HG02885 (cell line): Measurements from ENCODE around the gene TGFBR3.
A peak's percentile ranks its signal among the peaks of the same experiment; 100 is the strongest.

ENCODE experiments used
- ATAC-seq: cut with Tn5 transposase; IDR thresholded peaks from one replicate; pipeline ENCODE4 v1.9.1; 2021; ENCODE audit warnings: mild to moderate bottlenecking; ENCODE audit not compliant: unreplicated experiment, poor library complexity

Gene TGFBR3

GRCh38 chr1:91765293-91765692, 120.7 kb downstream of the TGFBR3 start:
- ATAC-seq = no peak

- ATAC-seq = no peak
Measured at GRCh38 chr1:91764471-91765115, 121.4 kb downstream of the TGFBR3 start.

- no peak for ATAC-seq
Measured at GRCh38 chr1:91763252-91763651, 122.7 kb downstream of the TGFBR3 start.

GRCh38 chr1:91761295-91761721, 124.6 kb downstream of the TGFBR3 start:
- ATAC-seq = no peak

- ATAC-seq = no peak
Measured at GRCh38 chr1:91760512-91760911, 125.4 kb downstream of the TGFBR3 start.

GRCh38 chr1:91759076-91759475, 126.9 kb downstream of the TGFBR3 start:
- no peak for ATAC-seq

GRCh38 chr1:91757763-91758460, 128.0 kb downstream of the TGFBR3 start:
- no peak for ATAC-seq

- no peak for ATAC-seq
Measured at GRCh38 chr1:91755702-91756287, 130.2 kb downstream of the TGFBR3 start.

GRCh38 chr1:91754816-91755580, 131.0 kb downstream of the TGFBR3 start:
- ATAC-seq = no peak

GRCh38 chr1:91754348-91754747, 131.6 kb downstream of the TGFBR3 start:
- ATAC-seq = peak; percentile 58

- no peak for ATAC-seq
Measured at GRCh38 chr1:91753878-91754277, 132.1 kb downstream of the TGFBR3 start.

- ATAC-seq = peak; percentile 69
Measured at GRCh38 chr1:91752324-91752723, 133.6 kb downstream of the TGFBR3 start.

- ATAC-seq = no peak
Measured at GRCh38 chr1:91751275-91751674, 134.7 kb downstream of the TGFBR3 start.

GRCh38 chr1:91750398-91750996, 135.5 kb downstream of the TGFBR3 start:
- no peak for ATAC-seq

GRCh38 chr1:91749788-91750231, 136.1 kb downstream of the TGFBR3 start:
- ATAC-seq = no peak

- ATAC-seq = no peak
Measured at GRCh38 chr1:91747666-91748065, 138.3 kb downstream of the TGFBR3 start.

- ATAC-seq = no peak
Measured at GRCh38 chr1:91746728-91747338, 139.1 kb downstream of the TGFBR3 start.

GRCh38 chr1:91745640-91746373, 140.1 kb downstream of the TGFBR3 start:
- ATAC-seq = no peak

- ATAC-seq = no peak
Measured at GRCh38 chr1:91744953-91745639, 140.9 kb downstream of the TGFBR3 start.
